Stimulated activated CD4-positive, alpha-beta T cell treated with anti-CD3 and anti-CD28 coated beads, TNF-alpha, amount 100 ng/mL, for 24 hours (primary cell): ENCODE data around the gene RPE.

Experiments
- DNase-seq, 3 experiments: peaks; one replicate each; pipeline ENCODE4 v3.0.0-alpha.2; 2020; ENCODE audit warnings: low read depth in 3 of 3

RPE gene

DNA sequence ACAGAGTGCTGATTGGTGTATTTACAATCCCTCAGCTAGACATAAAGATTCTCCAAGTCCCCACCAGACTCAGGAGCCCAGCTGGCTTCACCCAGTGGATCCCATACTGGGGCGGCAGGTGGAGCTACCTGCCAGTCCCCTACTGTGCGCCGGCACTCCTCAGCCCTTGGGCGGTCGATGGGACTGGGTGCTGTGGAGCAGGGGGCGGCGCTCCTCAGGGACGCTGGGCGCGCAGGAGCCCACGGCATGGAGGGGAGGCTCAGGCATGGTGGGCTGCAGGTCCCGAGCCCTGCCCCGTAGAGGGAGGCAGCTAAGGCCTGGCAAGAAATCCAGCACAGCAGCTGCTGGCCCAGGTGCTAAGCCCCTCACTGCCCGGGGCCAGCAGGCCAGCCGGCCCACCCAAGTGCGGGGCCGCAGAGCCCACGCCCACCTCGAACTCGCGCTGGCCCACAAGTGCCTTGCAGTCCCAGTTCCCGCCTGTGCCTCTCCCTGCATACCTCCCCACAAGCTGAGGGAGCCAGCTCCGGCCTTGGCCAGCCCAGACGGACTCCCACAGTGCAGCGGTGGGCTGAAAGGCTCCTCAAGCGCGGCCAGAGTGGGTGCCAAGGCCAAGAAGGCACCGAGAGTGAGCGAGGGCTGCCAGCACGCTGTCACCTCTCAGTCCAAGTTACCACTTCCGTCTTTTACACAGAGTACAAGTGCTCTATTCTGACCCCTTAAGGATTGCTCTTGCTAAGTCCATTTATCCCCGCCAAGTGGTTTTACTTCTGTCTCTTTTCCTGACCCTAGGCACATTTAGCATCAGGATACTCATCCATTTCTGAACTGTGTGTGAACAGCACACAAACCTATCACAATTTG is 1.7 kb upstream of the RPE start:
- DNase-seq: no peak

- no peak for DNase-seq
Measured at GRCh38 chr2:210003359-210003758, 921 bp downstream of the RPE start.

DNA sequence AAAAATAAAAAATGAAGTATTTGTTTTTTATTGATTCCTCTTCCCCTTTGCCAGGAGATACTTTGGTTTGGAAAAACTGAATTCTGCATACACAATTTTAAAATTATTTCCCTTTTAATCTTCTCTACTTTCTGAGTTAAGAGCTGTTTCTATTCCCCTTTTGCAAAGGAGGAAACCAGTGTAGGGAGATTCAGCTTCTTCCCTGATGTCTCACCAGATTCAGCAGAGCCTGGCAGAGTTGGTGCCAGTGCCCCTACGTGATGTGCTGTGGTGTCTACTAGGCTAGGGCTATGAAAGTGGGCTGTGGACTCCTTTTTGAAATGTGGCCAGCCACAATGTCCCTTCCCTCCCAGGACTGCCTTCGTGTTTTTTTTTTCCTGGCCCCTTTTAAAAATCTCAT is 2.4 kb downstream of the RPE start:
- DNase-seq: no peak

DNA sequence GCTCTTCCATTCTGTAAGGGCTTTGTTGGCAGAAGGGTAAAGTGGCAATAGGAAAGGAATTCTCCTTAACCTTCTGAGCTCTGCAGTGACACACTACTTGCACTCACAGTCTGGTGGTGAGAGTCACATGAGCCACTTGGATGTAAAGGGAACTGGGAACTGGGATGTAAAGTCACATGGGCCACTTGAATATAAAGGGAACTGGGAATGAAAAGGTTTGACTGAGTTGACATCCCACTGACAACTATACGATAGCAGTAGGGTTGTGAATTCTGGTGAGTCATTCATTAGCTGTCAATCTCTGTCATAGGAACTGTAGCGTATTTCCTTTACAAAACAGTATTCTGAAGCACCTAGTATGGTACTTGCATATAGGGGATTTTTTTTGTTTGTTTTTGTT is 5.5 kb downstream of the RPE start:
- no peak for DNase-seq

- no peak for DNase-seq
Measured at GRCh38 chr2:210009126-210009525, 6.7 kb downstream of the RPE start.

DNA sequence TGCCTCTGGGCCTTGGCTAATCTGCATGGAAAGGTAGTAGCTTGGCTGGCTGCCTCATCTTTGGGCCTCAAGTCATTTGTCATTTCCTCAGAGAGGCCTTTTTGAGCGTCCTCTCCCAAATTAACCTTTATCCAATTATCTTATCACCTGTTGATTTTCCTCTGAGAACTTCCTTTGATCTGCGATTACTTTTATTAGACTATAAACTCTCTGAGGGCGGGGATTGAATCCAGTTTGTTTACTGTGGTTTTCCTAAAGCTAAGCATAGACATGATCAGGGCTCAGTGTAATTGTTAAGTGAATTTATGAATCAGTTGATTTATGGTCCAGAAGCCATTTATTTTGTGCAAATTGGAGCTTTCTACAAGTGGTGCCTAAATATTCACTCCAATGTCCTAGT is 7.5 kb downstream of the RPE start:
- no peak for DNase-seq

- no peak for DNase-seq
Measured at GRCh38 chr2:210020138-210020537, 17.7 kb downstream of the RPE start.

DNA sequence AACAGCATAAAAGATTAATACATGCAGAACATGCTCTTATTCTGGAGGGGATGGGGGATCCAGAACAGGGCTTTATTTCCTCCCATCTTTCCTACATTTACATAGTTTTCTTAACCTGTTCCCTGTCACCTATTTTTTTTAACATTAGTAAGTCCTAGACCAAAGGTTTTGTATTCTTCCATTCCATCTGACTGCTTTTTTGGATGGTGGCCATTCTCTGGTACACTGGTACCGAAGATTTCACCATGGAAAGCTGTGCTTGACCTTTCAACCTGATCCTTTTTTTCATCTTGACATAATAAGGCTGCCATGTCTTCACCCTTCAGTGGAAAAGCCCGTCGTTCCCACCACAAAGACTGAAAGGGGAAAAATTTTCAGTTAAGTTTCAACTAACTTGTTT is 20.4 kb downstream of the RPE start:
- DNase-seq: no peak

DNA sequence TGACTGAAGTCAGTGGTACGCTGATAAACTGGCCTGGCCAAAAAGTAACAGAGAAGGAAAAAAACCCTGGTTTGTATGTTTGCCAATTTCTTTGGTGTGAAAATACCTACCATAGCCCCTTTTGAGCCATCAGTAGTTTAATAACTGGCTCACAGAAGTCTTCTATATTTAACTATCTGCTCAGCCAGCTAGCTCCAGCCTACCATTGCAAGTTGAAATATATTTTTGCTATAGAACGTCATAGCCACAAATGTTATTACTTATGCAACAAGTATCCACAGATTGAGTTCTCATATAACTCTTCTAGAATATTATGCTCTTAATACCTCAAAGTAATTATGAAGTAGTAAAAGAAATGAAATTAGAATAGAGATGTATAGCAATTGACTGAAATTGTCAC is 25.2 kb downstream of the RPE start:
- DNase-seq: no peak

GRCh38 chr2:210028178-210028577 is 25.7 kb downstream of the RPE start:
- no peak for DNase-seq

- DNase-seq: no peak
Measured at GRCh38 chr2:210034087-210034683, 31.7 kb downstream of the RPE start.

GRCh38 chr2:210035679-210036078 is 33.2 kb downstream of the RPE start:
- DNase-seq: no peak

DNA sequence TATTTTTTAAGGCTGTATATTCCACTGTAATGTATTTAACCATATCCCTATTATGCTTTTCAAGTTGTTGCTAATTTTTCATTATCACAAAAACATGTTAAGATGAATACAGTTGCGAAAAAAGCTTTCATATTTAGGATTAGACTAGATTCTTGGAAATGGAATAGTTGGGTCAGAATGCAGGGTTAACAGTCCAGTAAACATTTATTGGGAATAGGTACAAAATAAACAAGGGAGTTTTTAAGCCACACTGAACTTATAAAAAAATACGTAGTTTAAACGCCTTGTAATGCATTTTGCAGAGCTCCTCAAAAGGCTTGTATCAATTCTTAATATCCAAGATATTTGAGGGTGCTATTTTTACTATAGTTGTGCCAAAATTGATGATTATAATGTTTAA is 35.6 kb downstream of the RPE start:
- no peak for DNase-seq

DNA sequence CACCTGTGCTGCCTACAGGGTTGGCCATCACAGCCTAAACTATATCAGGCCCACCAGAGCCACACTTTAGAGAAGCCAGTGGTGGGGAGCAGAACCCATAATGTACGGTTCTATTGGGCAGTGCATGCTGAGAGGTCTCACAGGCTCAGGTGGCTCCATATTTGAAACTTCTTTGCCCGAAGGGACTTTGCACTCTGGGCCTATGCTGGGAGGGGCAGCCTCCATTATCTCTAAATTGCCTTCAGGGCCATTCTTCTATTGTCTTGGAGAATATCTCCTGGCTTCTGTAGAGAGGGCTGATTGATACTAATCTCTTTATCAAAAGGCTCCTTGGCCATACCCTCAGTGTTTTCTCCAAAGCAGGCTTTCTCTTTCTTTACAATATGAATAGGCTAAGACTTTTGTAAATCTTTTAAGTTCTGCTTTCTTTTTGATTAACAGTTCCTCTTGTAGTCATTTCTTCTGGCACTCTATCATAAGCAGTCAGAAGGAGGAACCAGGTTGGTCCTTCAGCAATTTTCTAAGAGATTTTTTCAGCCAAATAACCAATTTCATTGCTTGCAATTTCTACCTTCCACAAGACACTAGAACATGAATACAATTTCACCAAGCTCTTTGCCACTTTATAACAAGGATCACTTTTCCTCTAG is 44.5 kb downstream of the RPE start:
- DNase-seq: no peak

DNA sequence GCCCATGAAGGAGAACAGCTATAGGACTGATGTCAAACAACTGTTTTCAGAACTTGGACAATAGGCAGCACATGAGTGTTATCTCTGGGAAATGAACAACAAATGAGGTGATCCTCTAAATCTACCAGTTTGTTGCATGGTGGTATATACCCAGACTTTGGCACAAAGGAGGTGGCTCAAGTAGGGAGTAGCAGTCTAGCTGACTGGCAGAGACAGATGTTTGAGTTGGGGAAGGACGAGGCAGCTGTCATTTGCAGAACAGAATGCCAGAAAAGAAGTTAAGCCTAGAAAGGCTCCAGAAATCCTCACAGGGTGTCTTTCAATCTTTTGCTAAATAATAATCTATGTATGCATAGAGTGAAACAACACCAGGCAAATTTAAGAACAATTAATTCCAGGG is 47.4 kb downstream of the RPE start:
- DNase-seq: no peak

GRCh38 chr2:210050885-210051284 is 48.4 kb downstream of the RPE start:
- DNase-seq: no peak

GRCh38 chr2:210054696-210055095 is 52.3 kb downstream of the RPE start:
- no peak for DNase-seq

DNA sequence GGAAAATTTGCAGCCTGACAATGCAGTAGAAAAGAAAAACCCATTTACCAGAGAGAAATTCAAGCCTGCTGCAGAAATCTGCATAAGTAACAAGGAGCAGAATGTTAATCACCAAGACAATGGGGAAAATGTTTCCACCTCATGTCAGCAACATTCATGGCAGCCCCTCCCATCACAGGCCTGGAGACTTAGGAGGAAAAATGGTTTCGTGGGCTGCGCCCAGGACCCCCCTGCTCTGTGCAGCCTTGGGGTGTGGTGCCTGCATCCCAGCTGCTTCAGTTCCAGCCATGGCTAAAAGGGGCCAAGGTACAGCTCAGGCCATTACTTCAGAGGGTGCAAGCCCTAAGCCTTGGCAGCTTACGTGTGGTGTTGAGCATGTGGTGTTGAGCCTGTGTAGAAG is 53.4 kb downstream of the RPE start:
- DNase-seq: no peak

DNA sequence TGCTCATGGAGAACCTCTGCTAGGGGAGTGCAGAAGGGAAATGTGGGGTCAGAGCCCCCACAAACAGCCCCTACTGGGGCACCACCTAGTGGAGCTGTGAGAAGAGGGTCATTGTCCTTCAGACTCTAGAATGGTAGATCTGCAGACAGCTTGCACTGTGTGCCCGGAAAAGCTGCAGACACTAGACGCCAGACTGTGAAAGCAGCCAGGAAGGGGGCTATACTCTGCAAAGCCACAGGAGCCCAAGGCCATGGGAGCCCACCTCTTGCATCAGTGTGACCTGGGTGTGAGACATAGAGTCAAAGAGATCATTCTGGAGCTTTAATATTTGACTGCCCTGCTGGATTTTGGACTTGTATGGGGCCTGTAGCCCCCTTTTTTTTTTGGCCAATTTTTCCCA is 60.9 kb downstream of the RPE start:
- no peak for DNase-seq
